OCI-LY3 (cell line): Measurements from ENCODE around the gene GTPBP6.

ENCODE experiments used
- H2AFZ ChIP-seq: fragments of 200-600, 300-600 bp; shearing (Covaris generic); 2 replicates; pipeline ENCODE4 v1.6.0; 2014; ENCODE audit warnings: antibody characterized with exemption, low read depth, low read length
- H3K27ac ChIP-seq: fragments of 200-600, 300-600 bp; sonication (generic); 2 replicates; pipeline ENCODE4 v1.5.1; 2014; ENCODE audit warnings: mild to moderate bottlenecking, low read length, moderate library complexity, mixed read lengths
- H3K27me3 ChIP-seq: fragments of 200-600, 300-600 bp; sonication (generic); 2 replicates; pipeline ENCODE4 v1.6.1; 2014; ENCODE audit warnings: low read depth, low read length, mixed read lengths
- H3K36me3 ChIP-seq: fragments of 200-600, 300-600 bp; sonication (generic); replicated peaks from 2 replicates; pipeline ENCODE3; 2014; ENCODE audit warnings: low read depth, low read length, mixed read lengths
- H3K4me1 ChIP-seq: fragments of 300-600, 200-600 bp; sonication (generic); 2 replicates; pipeline ENCODE4 v1.6.1; 2014; ENCODE audit warnings: low read length, mixed read lengths
- H3K4me2 ChIP-seq: fragments of 200-600, 300-600 bp; sonication (generic); 2 replicates; pipeline ENCODE4 v1.6.1; 2014; ENCODE audit warnings: low read length, mixed read lengths
- H3K4me3 ChIP-seq: fragments of 300-600, 200-600 bp; sonication (generic); 2 replicates; pipeline ENCODE4 v1.5.1; 2014; ENCODE audit warnings: antibody characterized with exemption, mild to moderate bottlenecking, low read length, moderate library complexity
- H3K79me2 ChIP-seq: fragments of 300-600, 200-600 bp; shearing (Covaris generic); 2 replicates; pipeline ENCODE4 v1.6.1; 2014; ENCODE audit warnings: mild to moderate bottlenecking, low read length, mixed read lengths
- H3K9ac ChIP-seq: fragments of 300-600, 200-600 bp; shearing (Covaris generic); 2 replicates; pipeline ENCODE4 v1.6.0; 2014; ENCODE audit warnings: mild to moderate bottlenecking, low read length, moderate library complexity
- H3K9me3 ChIP-seq: fragments of 200-600, 300-600 bp; shearing (Covaris generic); 2 replicates; pipeline ENCODE4 v1.6.1; 2014; ENCODE audit warnings: low read length, mixed read lengths; ENCODE audit not compliant: insufficient read depth
- H4K20me1 ChIP-seq: fragments of 200-600, 300-600 bp; sonication (generic); 2 replicates; pipeline ENCODE4 v1.6.1; 2016; ENCODE audit warnings: low read length, mixed read lengths; ENCODE audit not compliant: insufficient read depth
- EZH2phosphoT487 ChIP-seq: fragments of 200-600 bp; shearing (Covaris generic); IDR thresholded peaks from 2 replicates; pipeline ENCODE4 v1.6.1; 2018; ENCODE audit warnings: antibody characterized with exemption, mixed run types, low read depth
- TF ChIP-seq, protein P1 (sequence below): fragments of 200-600, 300-600 bp; sonication (generic); IDR thresholded peaks from 2 replicates; pipeline ENCODE4 v1.5.1; 2014; ENCODE audit warnings: antibody characterized with exemption, low read length, low read depth

The GTPBP6 gene

DNA sequence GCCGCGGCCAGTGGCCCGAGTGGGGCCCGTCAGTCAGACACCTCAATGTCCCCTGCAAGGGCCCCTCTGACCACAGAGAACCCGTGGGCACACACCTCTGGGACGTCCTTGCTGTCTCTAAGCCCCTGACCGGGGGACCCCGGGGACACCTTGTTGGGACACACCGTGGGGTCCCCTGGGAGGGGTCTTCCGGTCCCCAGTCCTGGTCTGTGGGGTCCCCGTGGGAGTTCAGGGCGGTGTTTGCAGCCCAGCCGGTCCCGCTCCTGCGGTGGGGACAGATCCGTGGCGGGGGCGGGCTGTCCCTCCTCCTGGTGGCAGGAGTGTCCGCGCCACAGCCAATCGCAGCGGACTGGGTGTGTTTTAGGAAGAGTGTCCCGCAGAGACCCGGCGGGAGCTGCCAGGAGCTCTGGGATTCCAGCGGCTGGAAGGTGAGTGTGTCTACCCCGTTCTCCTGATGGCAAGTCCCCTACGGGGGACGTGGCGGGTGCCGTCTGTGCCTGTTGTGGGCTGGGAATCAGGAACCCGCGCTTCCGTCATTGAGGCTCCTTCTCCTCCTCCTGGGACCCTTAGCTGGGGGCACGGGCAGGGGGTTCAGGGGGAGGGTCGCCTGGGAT lies 42.5 kb downstream of the GTPBP6 start:
- peaks cover 8% of the 10 kb centered on the region; the same call in 1 of the 2 replicates for H3K27me3 ChIP-seq
- no peak overlapping the region for H3K27ac ChIP-seq
- H3K4me3 ChIP-seq: peak overlapping the region; percentile 75
- H3K9ac ChIP-seq: peak overlapping the region; percentile 56
- no peaks in the 10 kb centered on the region for H3K9me3 ChIP-seq
- peak overlapping the region; percentile 64 for H3K4me2 ChIP-seq
- H3K79me2 ChIP-seq: no peaks in the 10 kb centered on the region
- peaks cover 23% of the 10 kb centered on the region for H3K4me1 ChIP-seq
- 0 out of 2 replicates have a peak overlapping the region, but pooled peaks have one; percentile 9 for H2AFZ ChIP-seq
- no peak for TF ChIP-seq EZH2phosphoT487
- TF ChIP-seq, protein P1, sequence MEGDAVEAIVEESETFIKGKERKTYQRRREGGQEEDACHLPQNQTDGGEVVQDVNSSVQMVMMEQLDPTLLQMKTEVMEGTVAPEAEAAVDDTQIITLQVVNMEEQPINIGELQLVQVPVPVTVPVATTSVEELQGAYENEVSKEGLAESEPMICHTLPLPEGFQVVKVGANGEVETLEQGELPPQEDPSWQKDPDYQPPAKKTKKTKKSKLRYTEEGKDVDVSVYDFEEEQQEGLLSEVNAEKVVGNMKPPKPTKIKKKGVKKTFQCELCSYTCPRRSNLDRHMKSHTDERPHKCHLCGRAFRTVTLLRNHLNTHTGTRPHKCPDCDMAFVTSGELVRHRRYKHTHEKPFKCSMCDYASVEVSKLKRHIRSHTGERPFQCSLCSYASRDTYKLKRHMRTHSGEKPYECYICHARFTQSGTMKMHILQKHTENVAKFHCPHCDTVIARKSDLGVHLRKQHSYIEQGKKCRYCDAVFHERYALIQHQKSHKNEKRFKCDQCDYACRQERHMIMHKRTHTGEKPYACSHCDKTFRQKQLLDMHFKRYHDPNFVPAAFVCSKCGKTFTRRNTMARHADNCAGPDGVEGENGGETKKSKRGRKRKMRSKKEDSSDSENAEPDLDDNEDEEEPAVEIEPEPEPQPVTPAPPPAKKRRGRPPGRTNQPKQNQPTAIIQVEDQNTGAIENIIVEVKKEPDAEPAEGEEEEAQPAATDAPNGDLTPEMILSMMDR: no peak
- no peaks in the 10 kb centered on the region for H4K20me1 ChIP-seq
- no peaks in the 10 kb centered on the region for H3K36me3 ChIP-seq

DNA sequence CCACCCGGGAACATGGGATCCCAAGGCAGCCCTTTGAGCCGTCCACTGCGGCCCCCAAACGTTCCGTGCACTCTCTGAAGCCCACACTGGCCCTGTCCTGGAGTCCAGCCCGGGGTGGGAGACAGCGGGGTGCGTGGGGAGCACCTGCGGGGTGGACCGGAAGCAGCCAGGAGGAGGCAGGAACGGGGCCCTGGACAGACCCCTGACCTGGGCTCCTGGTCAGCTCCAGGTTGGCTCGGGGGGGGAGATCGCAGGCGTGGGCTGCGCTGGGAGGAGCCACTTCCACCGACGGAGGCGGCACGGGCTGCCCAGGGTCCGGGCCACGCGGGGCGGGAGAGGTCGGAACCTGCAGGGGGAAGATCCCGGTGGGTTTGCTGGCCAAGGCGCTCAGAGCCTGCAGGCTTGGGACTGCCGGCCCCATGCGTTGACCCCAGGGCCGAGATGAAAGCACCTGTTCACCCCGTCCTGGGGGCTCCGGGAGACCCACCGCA lies 43.1 kb downstream of the GTPBP6 start:
- Histone ChIP-seq H3K27me3 (peaks cover 8% of the 10 kb centered on the region; the same call in 1 of the 2 replicates), H3K4me3 (peak overlapping the region; percentile 75), H3K36me3 (no peaks in the 10 kb centered on the region), H3K4me1 (peaks cover 23% of the 10 kb centered on the region), H3K79me2 (no peaks in the 10 kb centered on the region), H3K9me3 (no peaks in the 10 kb centered on the region), H3K27ac (no peak overlapping the region), H3K9ac (0 out of 2 replicates have a peak overlapping the region, but pooled peaks have one; percentile 56), H2AFZ (no peak overlapping the region), H3K4me2 (peak overlapping the region; percentile 64), H4K20me1 (no peaks in the 10 kb centered on the region)
- TF ChIP-seq, protein P1: no peak
- TF ChIP-seq EZH2phosphoT487: no peak

DNA sequence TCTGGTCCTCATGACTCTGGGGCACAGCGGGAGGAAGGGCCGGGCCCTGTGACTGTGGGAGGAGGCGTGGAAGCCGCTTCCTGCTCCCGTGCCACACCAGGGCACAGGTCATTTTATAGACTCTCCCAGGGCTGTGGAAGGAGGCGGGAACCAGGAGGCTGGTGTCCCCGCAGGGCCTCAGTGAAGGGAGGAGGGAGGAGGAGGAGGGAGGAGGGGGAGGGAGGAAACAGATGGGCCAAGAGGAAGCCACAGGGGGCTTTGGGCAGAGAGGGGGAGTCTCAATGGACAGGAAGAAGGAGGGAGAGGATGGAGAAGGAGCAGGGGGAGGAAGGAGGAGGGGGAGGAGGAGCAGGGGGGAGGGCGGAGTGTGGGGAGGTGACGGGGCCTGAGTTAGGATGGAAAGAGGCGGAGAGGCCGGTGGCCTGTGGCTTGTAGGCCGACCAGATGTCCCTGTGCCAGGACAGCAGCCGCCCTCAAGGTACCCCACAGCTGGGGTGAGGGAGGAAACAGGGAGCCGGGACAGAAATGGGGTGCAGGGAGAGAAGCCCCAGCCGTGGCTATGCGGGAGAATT lies 43.6 kb downstream of the GTPBP6 start:
- H3K79me2 ChIP-seq: no peaks in the 10 kb centered on the region
- H3K9ac ChIP-seq: no peak overlapping the region
- peaks cover 22% of the 10 kb centered on the region for H3K4me1 ChIP-seq
- no peak overlapping the region for H3K27ac ChIP-seq
- no peak for TF ChIP-seq EZH2phosphoT487
- TF ChIP-seq, protein P1: no peak
- H4K20me1 ChIP-seq: no peaks in the 10 kb centered on the region
- no peaks in the 10 kb centered on the region for H3K36me3 ChIP-seq
- no peak overlapping the region for H2AFZ ChIP-seq
- H3K4me3 ChIP-seq: no peak overlapping the region
- H3K4me2 ChIP-seq: no peak overlapping the region
- no peaks in the 10 kb centered on the region for H3K9me3 ChIP-seq
- H3K27me3 ChIP-seq: peaks cover 8% of the 10 kb centered on the region; the same call in 1 of the 2 replicates

DNA sequence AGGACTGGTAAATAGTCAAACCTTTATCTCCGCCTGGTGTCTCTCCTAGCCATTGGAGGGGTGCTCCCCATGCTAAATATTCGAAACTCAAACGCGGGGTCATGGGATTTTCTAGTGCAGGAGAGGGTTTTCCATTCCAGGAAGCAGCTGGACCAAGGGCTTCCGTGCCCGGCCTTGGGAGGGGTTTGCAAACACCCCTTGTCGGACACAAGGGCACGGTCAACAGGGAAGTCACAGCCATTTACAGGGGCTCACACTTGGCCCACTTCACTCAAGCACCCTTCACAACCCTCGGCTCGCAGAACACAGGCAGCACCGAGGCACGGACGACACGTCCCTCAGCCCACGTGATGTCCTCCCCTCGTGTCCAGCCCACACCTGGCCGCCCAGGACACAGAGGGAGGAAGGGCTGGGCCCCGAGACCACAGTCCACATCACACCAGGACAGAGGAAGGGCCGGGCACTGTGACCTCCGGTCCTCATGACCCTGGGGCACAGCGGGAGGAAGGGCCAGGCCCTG lies 47.7 kb downstream of the GTPBP6 start:
- Histone ChIP-seq H3K4me3 (no peak overlapping the region), H3K4me2 (no peak overlapping the region)

More for the DNA sequence above, 47.7 kb downstream of the GTPBP6 start:
- Histone ChIP-seq H3K79me2 (no peaks in the 10 kb centered on the region), H4K20me1 (no peaks in the 10 kb centered on the region), H3K27me3 (no peaks in the 10 kb centered on the region), H3K27ac (no peak overlapping the region), H3K36me3 (no peaks in the 10 kb centered on the region), H3K9ac (no peak overlapping the region), H2AFZ (no peak overlapping the region), H3K9me3 (no peaks in the 10 kb centered on the region), H3K4me1 (no peaks in the 10 kb centered on the region)
- TF ChIP-seq EZH2phosphoT487: no peak
- TF ChIP-seq, protein P1: no peak
